GM12892 (cell line): ENCODE measurements around the gene DAG1.

Source experiments
- POLR2A ChIP-seq: IDR thresholded peaks from 2 replicates; pipeline ENCODE4 v1.6.1; 2011; ENCODE audit warnings: low read depth, low read length, control low read depth
- POLR2AphosphoS5 ChIP-seq: IDR thresholded peaks from 2 replicates; pipeline ENCODE4 v1.6.1; 2011; ENCODE audit warnings: low read depth, low read length, control low read depth

DNA sequence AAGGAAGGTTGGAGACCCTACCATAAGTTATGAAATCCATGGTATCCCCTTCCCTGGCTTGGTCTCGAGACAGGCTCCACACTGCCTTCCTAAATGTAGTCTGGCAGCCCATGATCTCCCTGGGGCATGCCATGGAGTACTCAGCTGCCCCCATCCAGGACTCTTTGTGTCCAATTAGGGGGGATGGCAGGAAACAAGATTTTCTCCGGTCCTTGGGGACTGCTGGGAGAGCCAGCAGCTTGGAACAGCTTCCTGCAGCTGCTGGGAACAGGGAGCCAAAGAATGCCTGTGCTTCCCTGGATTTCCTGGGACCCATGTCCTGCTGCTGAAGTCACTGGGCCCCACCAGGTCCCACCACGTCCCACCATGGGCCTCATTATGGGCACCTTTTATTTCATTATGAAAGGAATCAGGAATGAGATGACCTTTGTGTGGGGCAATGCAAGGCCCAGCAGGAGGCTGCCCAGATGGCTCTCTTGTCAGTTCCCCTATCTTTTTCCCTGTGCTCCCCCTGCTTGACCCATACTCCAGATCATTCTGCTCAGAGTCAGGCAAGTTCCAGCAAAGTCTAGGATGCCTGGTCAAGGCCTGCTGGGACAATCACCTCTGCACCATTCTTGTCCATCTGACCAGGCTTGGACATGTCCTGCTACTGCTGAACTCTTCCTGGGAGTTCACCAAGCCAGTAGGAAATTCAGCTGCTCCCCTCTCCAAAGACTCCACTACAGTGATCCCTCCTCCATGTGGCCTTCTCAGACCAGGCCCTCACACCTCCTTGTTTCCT is 15.0 kb upstream of the DAG1 start:
- TF ChIP-seq POLR2A (no peak), POLR2AphosphoS5 (no peak)
